ENCODE measurements around the gene CYP27B1. TPM values are rescaled to one million over a fixed set of nuclear protein-coding genes. Genes with fewer than 3 reads are reported as not detected.

CYP27B1 gene
- total RNA-seq, 1 donor, result 0.45 TPM

DNA sequence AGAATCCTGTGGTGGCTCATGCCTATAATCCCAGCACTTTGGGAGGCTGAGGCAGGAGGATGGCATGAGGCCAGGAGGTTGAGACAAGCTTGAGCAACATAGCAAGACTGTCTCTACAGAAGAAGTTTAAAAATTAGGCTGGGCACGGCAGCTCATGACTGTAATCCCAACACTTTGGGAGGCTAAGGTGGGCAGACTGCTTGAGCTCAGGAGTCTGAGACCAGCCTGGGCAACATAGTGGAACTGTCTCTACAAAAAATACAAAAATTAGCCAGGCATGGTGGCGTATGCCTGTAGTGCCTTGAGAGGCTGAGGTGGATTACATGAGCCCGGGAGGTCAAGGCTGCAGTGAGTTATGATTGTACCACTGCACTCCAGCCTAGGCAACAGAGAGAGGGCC, 998 bp upstream of the CYP27B1 start:
- no peak for DNase-seq (ENCODE audit: low read depth)
- TF ChIP-seq, protein P1, sequence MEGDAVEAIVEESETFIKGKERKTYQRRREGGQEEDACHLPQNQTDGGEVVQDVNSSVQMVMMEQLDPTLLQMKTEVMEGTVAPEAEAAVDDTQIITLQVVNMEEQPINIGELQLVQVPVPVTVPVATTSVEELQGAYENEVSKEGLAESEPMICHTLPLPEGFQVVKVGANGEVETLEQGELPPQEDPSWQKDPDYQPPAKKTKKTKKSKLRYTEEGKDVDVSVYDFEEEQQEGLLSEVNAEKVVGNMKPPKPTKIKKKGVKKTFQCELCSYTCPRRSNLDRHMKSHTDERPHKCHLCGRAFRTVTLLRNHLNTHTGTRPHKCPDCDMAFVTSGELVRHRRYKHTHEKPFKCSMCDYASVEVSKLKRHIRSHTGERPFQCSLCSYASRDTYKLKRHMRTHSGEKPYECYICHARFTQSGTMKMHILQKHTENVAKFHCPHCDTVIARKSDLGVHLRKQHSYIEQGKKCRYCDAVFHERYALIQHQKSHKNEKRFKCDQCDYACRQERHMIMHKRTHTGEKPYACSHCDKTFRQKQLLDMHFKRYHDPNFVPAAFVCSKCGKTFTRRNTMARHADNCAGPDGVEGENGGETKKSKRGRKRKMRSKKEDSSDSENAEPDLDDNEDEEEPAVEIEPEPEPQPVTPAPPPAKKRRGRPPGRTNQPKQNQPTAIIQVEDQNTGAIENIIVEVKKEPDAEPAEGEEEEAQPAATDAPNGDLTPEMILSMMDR (IDR thresholded peaks at IDR 0.05; ENCODE audit: insufficient read depth, low read length), result no peak

DNA sequence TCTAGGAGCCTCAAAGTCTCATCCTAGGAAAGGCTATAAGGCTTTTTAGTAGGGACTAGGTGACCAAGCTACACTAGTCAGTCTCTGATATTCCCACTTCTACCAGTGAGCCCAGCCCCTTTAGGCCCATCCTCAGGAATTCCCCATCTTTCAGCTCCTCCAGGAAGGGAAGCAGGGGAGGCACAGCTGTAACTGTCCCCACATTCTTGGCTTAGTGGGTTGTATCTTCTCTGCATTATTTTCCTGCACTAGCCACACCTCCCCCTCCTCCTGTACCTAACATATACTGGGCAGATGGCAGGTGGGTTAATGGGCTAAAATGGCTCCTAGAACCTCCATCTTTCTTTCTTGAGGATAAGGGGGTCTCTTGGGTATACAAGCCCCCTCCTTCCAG, 424 bp upstream of the CYP27B1 start:
- no peak overlapping the region for H3K4me3 ChIP-seq (ENCODE audit: low read depth, low read length)
- TF ChIP-seq, protein P1 (IDR thresholded peaks at IDR 0.05; ENCODE audit: insufficient read depth, low read length), result no peak
- no peak for DNase-seq (ENCODE audit: low read depth)

More for the DNA sequence above, 998 bp upstream of the CYP27B1 start:
- no peak overlapping the region for H3K4me3 ChIP-seq (ENCODE audit: low read depth, low read length)

DNA sequence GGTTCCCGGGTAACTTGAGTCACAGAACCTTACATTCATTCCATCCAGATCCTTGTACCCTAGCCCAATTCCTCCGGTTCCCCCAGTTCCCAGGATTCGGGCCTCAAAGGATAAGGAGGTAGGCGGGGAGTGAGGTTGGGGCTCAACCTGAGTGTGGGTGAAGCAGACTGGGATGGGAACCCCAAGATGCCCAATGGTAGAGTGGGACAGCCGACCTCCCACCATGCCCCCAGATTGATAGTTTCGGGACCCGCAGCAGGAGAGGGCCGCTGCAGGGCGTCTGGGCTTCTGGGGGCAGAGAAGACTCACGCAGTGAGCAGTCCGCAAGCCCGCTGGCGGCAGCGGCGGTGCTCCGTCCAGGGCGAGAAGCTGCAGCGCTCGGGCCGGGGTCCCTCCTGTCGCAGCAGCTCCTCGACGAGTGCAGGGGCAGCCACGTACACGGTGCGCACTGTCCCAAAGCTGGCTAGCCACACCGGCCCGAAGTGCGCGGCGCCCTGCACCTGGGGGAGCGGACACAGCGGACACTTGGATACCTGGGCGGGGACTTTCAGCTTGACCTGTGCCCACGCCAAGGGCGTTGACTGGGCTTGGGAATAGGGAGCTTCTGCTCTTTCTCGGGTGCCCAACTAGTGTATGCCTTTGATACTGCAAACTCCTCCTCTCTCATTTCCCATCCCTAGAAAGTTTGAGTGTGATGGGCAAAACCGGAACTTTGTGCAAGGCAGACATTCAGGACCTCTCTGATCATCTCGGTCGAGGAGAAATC, 997 bp downstream of the CYP27B1 start:
- no peak for DNase-seq (ENCODE audit: low read depth)
- TF ChIP-seq, protein P1 (IDR thresholded peaks at IDR 0.05; ENCODE audit: insufficient read depth, low read length), result no peak
- H3K4me3 ChIP-seq (ENCODE audit: low read depth, low read length), result peak overlapping the region; percentile 40

DNA sequence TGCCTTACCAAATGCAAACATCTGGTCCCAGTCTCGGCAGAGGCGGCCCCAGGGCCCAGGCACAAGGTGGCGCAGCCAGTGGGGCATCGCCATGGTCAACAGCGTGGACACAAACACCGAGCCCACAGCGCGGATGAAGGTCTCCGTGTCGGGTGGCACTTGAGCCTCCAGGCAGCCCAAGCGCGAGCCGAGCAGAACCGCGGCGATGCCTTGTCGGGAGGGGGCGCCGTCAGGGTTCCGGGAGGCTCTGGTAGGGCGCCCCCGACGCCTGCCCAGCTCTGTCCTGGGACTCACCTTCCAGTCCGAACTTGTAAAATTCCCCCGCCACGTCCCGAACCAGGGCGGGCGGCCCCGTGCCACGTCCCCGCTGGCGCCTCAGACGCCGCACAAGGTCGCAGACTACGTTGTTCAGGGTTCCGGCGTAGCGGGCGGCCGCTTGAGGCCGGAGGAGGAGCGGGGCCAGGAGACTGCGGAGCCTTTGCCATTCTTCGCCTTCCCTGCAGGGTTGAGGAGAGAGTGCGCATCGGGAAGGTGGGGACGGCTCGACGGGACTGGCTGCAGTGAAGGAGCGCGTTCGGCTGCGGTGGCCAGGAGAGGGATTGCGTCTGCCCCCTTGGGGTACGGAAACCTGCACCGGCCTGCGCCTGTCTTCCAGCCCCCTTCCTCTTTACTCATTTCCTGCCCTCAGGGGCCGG, 1.7 kb downstream of the CYP27B1 start:
- TF ChIP-seq, protein P1 (IDR thresholded peaks at IDR 0.05; ENCODE audit: insufficient read depth, low read length), result peak; percentile 39

DNA sequence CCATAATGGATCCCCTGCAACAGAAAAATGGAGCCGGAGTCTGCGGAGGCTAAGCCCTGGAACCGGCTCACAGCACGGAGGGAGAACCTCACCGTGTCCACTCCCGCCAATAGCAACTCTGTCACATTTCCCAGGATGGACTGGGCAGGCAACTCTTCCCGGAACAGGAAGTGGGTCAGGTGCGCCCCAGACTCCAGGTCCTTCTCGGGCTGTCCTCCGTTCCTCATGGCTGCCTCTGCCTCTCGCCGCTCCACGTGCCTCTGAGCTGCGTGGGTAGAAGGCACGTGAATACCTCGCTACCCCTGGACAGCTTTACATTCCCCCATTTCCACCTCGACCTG, 2.2 kb downstream of the CYP27B1 start:
- H3K4me3 ChIP-seq (ENCODE audit: low read depth, low read length), result no peak overlapping the region
- TF ChIP-seq, protein P1 (IDR thresholded peaks at IDR 0.05; ENCODE audit: insufficient read depth, low read length), result no peak
- DNase-seq (ENCODE audit: low read depth), result no peak

More for the DNA sequence above, 1.7 kb downstream of the CYP27B1 start:
- no peak for DNase-seq (ENCODE audit: low read depth)
- H3K4me3 ChIP-seq (ENCODE audit: low read depth, low read length), result peak overlapping the region; percentile 28

DNA sequence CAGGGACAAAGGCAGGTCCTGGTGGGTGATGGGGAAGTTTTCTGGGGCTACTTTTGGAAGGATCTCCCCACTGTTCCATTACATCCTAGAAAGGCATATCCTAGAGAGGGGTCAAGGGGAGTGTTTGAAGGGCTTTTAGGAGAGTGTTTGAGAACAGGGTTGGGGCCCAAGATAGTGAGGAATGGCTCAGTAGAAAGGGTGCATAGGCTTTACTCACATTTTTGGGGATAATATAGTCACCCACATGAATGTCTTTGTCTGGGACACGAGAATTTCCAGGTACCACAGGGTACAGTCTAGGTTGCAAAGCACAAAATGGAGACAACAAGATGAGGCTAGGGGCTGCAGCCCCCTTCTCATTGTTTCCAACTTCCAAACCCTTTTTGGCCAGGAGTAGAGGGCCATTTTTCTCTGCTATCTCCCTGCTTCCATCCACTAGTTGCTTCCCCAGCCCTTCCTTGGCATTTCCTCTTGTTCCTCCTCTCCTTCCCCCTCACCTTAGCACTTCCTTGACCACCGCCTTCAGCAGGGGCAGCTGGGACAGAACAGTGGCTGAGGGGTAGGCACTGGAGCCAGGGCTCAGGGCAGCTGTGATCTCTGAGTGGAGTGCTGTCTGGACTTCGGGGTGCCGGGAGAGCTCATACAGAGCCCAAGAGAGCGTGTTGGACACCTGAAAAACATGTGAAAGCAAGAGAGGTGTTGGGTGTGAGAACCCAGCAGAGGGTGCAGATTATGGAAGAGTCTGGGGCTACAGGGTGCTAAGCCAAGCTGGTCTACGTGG, 2.8 kb downstream of the CYP27B1 start:
- TF ChIP-seq, protein P1 (IDR thresholded peaks at IDR 0.05; ENCODE audit: insufficient read depth, low read length), result no peak
- DNase-seq (ENCODE audit: low read depth), result no peak
- no peak overlapping the region for H3K4me3 ChIP-seq (ENCODE audit: low read depth, low read length)

Measured in fibroblast of the aortic adventitia (primary cell).